WTC11 (cell line): Measurements from ENCODE around the gene SLC11A1.

Experiments
- AFF4 ChIP-seq: sonication (generic); formaldehyde crosslinking; IDR thresholded peaks from 2 replicates; pipeline ENCODE4 v1.8.1; 2023; ENCODE audit warnings: mild to moderate bottlenecking, missing genetic modification reagents, borderline replicate concordance
- ATF1 ChIP-seq: sonication (generic); formaldehyde crosslinking; IDR thresholded peaks from 2 replicates; pipeline ENCODE4 v1.8.1; 2023; ENCODE audit warnings: mild to moderate bottlenecking, moderate library complexity, missing genetic modification reagents
- CDX4 ChIP-seq: fragments of 250-450 bp; sonication (Bioruptor Pico); IDR thresholded peaks from 2 replicates; pipeline ENCODE4 v1.9.0; 2021; ENCODE audit warnings: moderate library complexity, mild to moderate bottlenecking, inconsistent platforms, borderline replicate concordance
- CREB1 ChIP-seq: sonication (generic); formaldehyde crosslinking; IDR thresholded peaks from 2 replicates; pipeline ENCODE4 v1.8.0; 2023; ENCODE audit warnings: mild to moderate bottlenecking, missing genetic modification reagents
- CTCF ChIP-seq: fragments of 200-600 bp; IDR thresholded peaks from 2 replicates; pipeline ENCODE4 v1.8.0; 2022; ENCODE audit warnings: antibody characterized with exemption
- NR1H2 ChIP-seq: sonication (generic); formaldehyde crosslinking; IDR thresholded peaks from 2 replicates; pipeline ENCODE4 v1.9.0; 2021; ENCODE audit warnings: mild to moderate bottlenecking, moderate library complexity, missing genetic modification reagents
- NR3C1 ChIP-seq: sonication (generic); formaldehyde crosslinking; conservative IDR thresholded peaks from 2 replicates; pipeline ENCODE4 v1.8.1; 2023; ENCODE audit warnings: low read depth, mild to moderate bottlenecking, missing genetic modification reagents
- TEAD4 ChIP-seq: sonication (generic); formaldehyde crosslinking; IDR thresholded peaks from 2 replicates; pipeline ENCODE4 v1.8.0; 2022; ENCODE audit warnings: mild to moderate bottlenecking, missing genetic modification reagents
- USF2 ChIP-seq: sonication (generic); formaldehyde crosslinking; IDR thresholded peaks from 2 replicates; pipeline ENCODE4 v1.8.1; 2023; ENCODE audit warnings: mild to moderate bottlenecking, missing genetic modification reagents, moderate library complexity

- no peak for TF ChIP-seq CTCF
- TF ChIP-seq CREB1 (CRISPR knock-in tag), result no peak
- TF ChIP-seq USF2, result no peak
- no peak for TF ChIP-seq CDX4 (CRISPR knock-in tag)
- no peak for TF ChIP-seq AFF4
- no peak for TF ChIP-seq NR3C1
- TF ChIP-seq ATF1, result no peak
- TF ChIP-seq NR1H2 (CRISPR knock-in tag), result no peak
- TF ChIP-seq TEAD4, result no peak
These were observed 43.5 kb downstream of the SLC11A1 start for GRCh38 chr2:218425531-218425930.
